ENCODE results near the gene SYNGR3. TPM values are rescaled to one million over a fixed set of nuclear protein-coding genes. Genes with fewer than 3 reads are reported as not detected.

The SYNGR3 gene
- polyA plus RNA-seq = 1 to 10 TPM in 2 of 4 donors, under 1 TPM in 2; 0.45 to 5.4 (median 0.92) TPM
- long read RNA-seq, donor 1 = 0 reads
- long read RNA-seq, donor 2 = 0 reads
- long read RNA-seq, donor 3, partial matches to known transcripts = 0 of 1 reads
- long read RNA-seq, donor 3, other reads (novel, unspliced or antisense) = 0 of 1 reads
- long read RNA-seq, donor 4 = 0 reads
- long read RNA-seq, donor 5, partial matches to known transcripts = 0 of 1 reads
- long read RNA-seq, donor 5, other reads (novel, unspliced or antisense) = 0 of 1 reads
- long read RNA-seq, donor 6, partial matches to known transcripts = 0 of 1 reads
- long read RNA-seq, donor 6, other reads (novel, unspliced or antisense) = 0 of 1 reads
- long read RNA-seq, donor 7 = 0 reads
- long read RNA-seq, donor 8 = 0 reads
- long read RNA-seq, donor 9 = 0 reads
- long read RNA-seq, donor 10, partial matches to known transcripts = 5 of 7 reads
- long read RNA-seq, donor 10, other reads (novel, unspliced or antisense) = 0 of 7 reads

GRCh38 chr16:1989209-1990100 is at the start of gene SYNGR3:
Gene SYNGR3, plus strand, starts transcription at chr16:1989970. Its CDS starts 133 bp downstream, at chr16:1990103.
- no peak for FAIRE-seq
- H3K4me1 ChIP-seq (ENCODE audit: control insufficient read depth in 3 of 3, insufficient read depth in 2 of 3, low read depth in 1 of 3, low read length in 2 of 3) = peaks cover 0 to 40% (median 0%) of the 10 kb centered on the region in 3 donors
- peak within 1 kb of the TSS in 1 of 3 donors; percentile 41 for H3K27ac ChIP-seq (ENCODE audit: low read depth in 1 of 3, low read length in 2 of 3)
- WGBS, 3 donors = 5 to 10% (median 5%) methylated on average over 23 to 67 of the region's 67 CpGs
- peak; percentile 30 to 36 for DNase-seq
- peaks cover 3 to 35% (median 15%) of the 10 kb centered on the region in 3 donors for H3K27me3 ChIP-seq (ENCODE audit: control insufficient read depth in 3 of 3, insufficient read depth in 3 of 3, low read length in 3 of 3)
- H3K36me3 ChIP-seq (ENCODE audit: control insufficient read depth in 3 of 3, insufficient read depth in 2 of 3, low read depth in 1 of 3, low read length in 3 of 3) = peaks cover 2 to 32% (median 2%) of the 10 kb centered on the region in 3 donors
- peak within 1 kb of the TSS; percentile 22 to 35 (median 23) for H3K4me3 ChIP-seq (ENCODE audit: low read depth in 1 of 3, low read length in 3 of 3)
- peaks cover 0 to 7% of the 10 kb centered on the region in 2 donors for H3K9me3 ChIP-seq (ENCODE audit: control insufficient read depth in 2 of 2, insufficient read depth in 1 of 2, low read depth in 1 of 2, low read length in 1 of 2)

GRCh38 chr16:1940273-1941161 is 49.3 kb upstream of the SYNGR3 start:
- peaks cover 0 to 47% (median 2%) of the 10 kb centered on the region in 3 donors for H3K4me1 ChIP-seq (ENCODE audit: control insufficient read depth in 3 of 3, insufficient read depth in 2 of 3, low read depth in 1 of 3, low read length in 2 of 3)
- H3K27ac ChIP-seq (ENCODE audit: low read depth in 1 of 3, low read length in 2 of 3) = peak overlapping the region; percentile 32 to 87 (median 47)
- peaks cover 4 to 43% (median 7%) of the 10 kb centered on the region in 3 donors for H3K36me3 ChIP-seq (ENCODE audit: control insufficient read depth in 3 of 3, insufficient read depth in 2 of 3, low read depth in 1 of 3, low read length in 3 of 3)
- WGBS, 3 donors = 26 to 68% (median 44%) methylated on average over 23 of the region's 23 CpGs
- peak overlapping the region in 1 of 3 donors; percentile 4 for H3K4me3 ChIP-seq (ENCODE audit: low read depth in 1 of 3, low read length in 3 of 3)
- no peaks in the 10 kb centered on the region for H3K27me3 ChIP-seq (ENCODE audit: control insufficient read depth in 3 of 3, insufficient read depth in 3 of 3, low read length in 3 of 3)
- FAIRE-seq (no peak), DNase-seq (peak; percentile 70 to 80)
- no peaks in the 10 kb centered on the region for H3K9me3 ChIP-seq (ENCODE audit: control insufficient read depth in 2 of 2, insufficient read depth in 1 of 2, low read depth in 1 of 2, low read length in 1 of 2)

DNA sequence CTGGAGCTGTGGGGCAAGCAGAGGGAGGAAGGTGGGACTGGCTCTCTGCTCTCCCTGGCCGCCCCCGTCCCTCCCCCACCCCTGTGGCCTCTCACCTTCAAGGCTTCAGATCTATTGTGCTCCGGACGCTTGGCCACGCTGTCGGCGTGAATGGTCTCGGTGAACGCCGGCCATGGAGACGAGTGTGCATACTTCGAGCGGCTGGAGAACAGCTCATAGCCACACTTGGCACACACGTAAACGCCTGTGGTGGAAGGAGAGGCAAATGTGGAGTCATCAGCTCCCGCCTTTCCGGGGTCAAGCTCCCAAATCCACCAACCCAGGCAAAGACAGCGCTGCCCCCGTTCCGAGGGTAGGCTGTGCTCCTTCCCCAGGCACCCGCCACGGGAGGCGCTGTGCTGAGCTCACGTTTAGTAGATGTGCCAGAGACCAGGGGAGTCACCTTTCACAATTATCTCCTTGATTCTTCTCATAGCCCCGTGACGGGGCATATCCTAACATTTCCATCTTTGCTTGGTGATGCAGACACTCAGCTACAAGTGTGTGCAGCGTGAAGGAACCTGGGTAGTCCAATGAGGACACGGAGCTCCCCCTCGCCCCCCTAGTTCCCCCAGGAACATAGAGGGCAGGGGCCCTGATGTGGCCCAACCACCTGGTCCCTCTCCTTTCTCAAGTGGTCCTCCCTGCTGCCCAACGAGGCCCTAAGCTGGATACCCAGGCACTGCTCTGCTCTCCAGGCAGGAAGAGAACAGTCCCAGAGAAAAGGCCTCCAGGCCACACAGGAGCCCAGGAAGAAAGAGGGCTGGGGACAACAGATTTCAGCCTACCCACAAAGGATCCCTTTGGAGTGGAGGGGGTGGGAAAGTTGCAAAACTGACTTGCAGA is 48.4 kb upstream of the SYNGR3 start:
- Histone ChIP-seq H3K27ac (ENCODE audit: low read depth in 1 of 3, low read length in 2 of 3) (peak overlapping the region; percentile 32 to 87 (median 47)), H3K27me3 (ENCODE audit: control insufficient read depth in 3 of 3, insufficient read depth in 3 of 3, low read length in 3 of 3) (no peaks in the 10 kb centered on the region), H3K4me1 (ENCODE audit: control insufficient read depth in 3 of 3, insufficient read depth in 2 of 3, low read depth in 1 of 3, low read length in 2 of 3) (peaks cover 0 to 44% (median 2%) of the 10 kb centered on the region in 3 donors), H3K9me3 (ENCODE audit: control insufficient read depth in 2 of 2, insufficient read depth in 1 of 2, low read depth in 1 of 2, low read length in 1 of 2) (no peaks in the 10 kb centered on the region), H3K4me3 (ENCODE audit: low read depth in 1 of 3, low read length in 3 of 3) (peak overlapping the region in 1 of 3 donors; percentile 93), H3K36me3 (ENCODE audit: control insufficient read depth in 3 of 3, insufficient read depth in 2 of 3, low read depth in 1 of 3, low read length in 3 of 3) (peaks cover 4 to 43% (median 7%) of the 10 kb centered on the region in 3 donors)
- no peak for FAIRE-seq
- 73 to 82% (median 76%) methylated on average over 28 to 30 of the region's 30 CpGs for WGBS, 3 donors
- no peak for DNase-seq

DNA sequence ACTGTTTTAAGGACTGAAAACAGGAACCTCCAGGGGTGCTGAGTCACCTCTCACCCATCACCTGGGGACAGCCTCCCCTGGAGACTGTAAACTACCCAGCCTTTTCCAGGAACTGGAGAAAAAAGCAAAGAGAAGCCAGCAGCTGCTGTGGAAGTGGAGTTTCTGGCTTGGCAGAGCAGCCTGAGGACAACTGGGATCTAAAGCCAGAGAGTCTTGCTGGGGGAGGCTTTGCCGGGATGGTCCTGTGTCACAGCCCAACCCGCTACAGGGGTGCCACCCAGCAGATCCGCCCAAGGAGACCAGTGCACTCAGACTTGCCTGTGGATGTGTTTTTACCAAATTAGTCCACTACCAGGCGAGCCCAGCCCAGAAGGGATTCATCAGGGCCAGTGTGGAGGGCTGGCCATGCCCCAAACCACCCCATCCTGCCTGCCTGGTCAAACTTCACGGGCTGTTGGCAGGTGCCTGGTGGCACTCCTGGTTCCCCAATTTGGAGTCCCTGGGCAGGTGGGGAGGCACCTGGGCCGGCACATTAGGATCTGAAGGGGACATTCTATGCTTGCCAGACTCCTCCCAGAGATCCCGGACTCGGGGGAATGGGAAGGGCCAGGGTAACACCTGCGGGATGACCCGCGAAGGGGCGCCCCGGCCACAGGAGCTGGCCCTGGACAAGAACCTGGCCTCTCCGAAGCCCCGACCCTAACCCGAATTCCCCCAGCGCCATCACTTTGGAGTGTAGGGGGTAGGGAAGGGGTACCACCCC is 47.5 kb upstream of the SYNGR3 start:
- Histone ChIP-seq H3K36me3 (ENCODE audit: control insufficient read depth in 3 of 3, insufficient read depth in 2 of 3, low read depth in 1 of 3, low read length in 3 of 3) (peaks cover 4 to 37% (median 7%) of the 10 kb centered on the region in 3 donors), H3K4me1 (ENCODE audit: control insufficient read depth in 3 of 3, insufficient read depth in 2 of 3, low read depth in 1 of 3, low read length in 2 of 3) (peaks cover 0 to 44% (median 2%) of the 10 kb centered on the region in 3 donors), H3K27me3 (ENCODE audit: control insufficient read depth in 3 of 3, insufficient read depth in 3 of 3, low read length in 3 of 3) (no peaks in the 10 kb centered on the region), H3K4me3 (ENCODE audit: low read depth in 1 of 3, low read length in 3 of 3) (peak overlapping the region; percentile 75 to 93 (median 84)), H3K27ac (ENCODE audit: low read depth in 1 of 3, low read length in 2 of 3) (peak overlapping the region; percentile 76 to 87 (median 78)), H3K9me3 (ENCODE audit: control insufficient read depth in 2 of 2, insufficient read depth in 1 of 2, low read depth in 1 of 2, low read length in 1 of 2) (no peaks in the 10 kb centered on the region)
- peak; percentile 24 to 40 for DNase-seq
- no peak for FAIRE-seq
- WGBS, 3 donors = 11 to 18% (median 11%) methylated on average over 16 to 17 of the region's 17 CpGs

- Histone ChIP-seq H3K36me3 (ENCODE audit: control insufficient read depth in 3 of 3, insufficient read depth in 2 of 3, low read depth in 1 of 3, low read length in 3 of 3) (peaks cover 4 to 29% (median 7%) of the 10 kb centered on the region in 3 donors), H3K27me3 (ENCODE audit: control insufficient read depth in 3 of 3, insufficient read depth in 3 of 3, low read length in 3 of 3) (no peaks in the 10 kb centered on the region), H3K9me3 (ENCODE audit: control insufficient read depth in 2 of 2, insufficient read depth in 1 of 2, low read depth in 1 of 2, low read length in 1 of 2) (no peaks in the 10 kb centered on the region), H3K4me1 (ENCODE audit: control insufficient read depth in 3 of 3, insufficient read depth in 2 of 3, low read depth in 1 of 3, low read length in 2 of 3) (peaks cover 0 to 44% (median 2%) of the 10 kb centered on the region in 3 donors), H3K4me3 (ENCODE audit: low read depth in 1 of 3, low read length in 3 of 3) (peak within 1 kb of the TSS; percentile 75 to 93 (median 84)), H3K27ac (ENCODE audit: low read depth in 1 of 3, low read length in 2 of 3) (peak within 1 kb of the TSS; percentile 76 to 87 (median 78))
- no peak for FAIRE-seq
- WGBS, 3 donors = 0 to 1% (median 1%) methylated on average over 56 to 77 of the region's 77 CpGs
- DNase-seq = peak; percentile 99 to 100
Observed at GRCh38 chr16:1942810-1943726, 46.7 kb upstream of the SYNGR3 start, which contains the start of gene MSRB1. Gene MSRB1, minus strand, starts transcription at chr16:1943199. Its CDS starts 43 bp downstream, at chr16:1943156.

DNA sequence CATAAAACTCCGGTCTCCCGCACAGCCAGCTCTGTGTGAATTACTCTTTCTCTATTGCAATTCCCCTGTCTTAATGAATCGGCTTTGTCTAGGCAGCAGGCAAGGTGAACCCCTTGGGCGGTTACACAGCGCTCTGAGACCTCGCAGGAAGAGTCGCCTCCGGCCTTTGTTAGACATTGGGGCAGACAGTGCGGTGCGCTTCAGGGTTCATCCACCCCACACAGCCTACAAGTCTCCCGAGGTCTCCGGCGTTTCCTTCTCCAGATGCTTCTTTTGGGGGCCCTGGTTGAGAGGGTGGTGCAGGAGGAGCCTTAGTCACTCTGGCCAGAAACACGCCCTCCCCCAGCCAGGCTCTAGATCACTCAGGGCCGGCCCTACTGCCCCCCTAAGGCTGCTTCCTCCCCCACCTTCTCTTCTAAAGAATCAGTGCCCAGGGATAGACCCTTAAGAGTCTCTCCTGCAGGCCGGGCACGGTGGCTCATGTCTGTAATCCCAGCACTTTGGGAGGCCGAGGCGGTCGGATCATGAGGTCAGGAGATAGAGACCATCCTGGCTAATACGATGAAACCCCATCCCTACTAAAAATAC is 45.1 kb upstream of the SYNGR3 start:
- FAIRE-seq (no peak), DNase-seq (no peak)
- Histone ChIP-seq H3K4me3 (ENCODE audit: low read depth in 1 of 3, low read length in 3 of 3) (no peak overlapping the region), H3K36me3 (ENCODE audit: control insufficient read depth in 3 of 3, insufficient read depth in 2 of 3, low read depth in 1 of 3, low read length in 3 of 3) (peaks cover 0 to 13% (median 2%) of the 10 kb centered on the region in 3 donors), H3K9me3 (ENCODE audit: control insufficient read depth in 2 of 2, insufficient read depth in 1 of 2, low read depth in 1 of 2, low read length in 1 of 2) (no peaks in the 10 kb centered on the region), H3K4me1 (ENCODE audit: control insufficient read depth in 3 of 3, insufficient read depth in 2 of 3, low read depth in 1 of 3, low read length in 2 of 3) (peaks cover 0 to 31% (median 2%) of the 10 kb centered on the region in 3 donors), H3K27ac (ENCODE audit: low read depth in 1 of 3, low read length in 2 of 3) (no peak overlapping the region), H3K27me3 (ENCODE audit: control insufficient read depth in 3 of 3, insufficient read depth in 3 of 3, low read length in 3 of 3) (no peaks in the 10 kb centered on the region)
- WGBS, 3 donors = 91 to 94% (median 93%) methylated on average over 21 of the region's 21 CpGs
